Fibroblast of villous mesenchyme (primary cell): ENCODE measurements around the gene RAB9A. TPM values are rescaled to one million over a fixed set of nuclear protein-coding genes. Genes with fewer than 3 reads are reported as not detected.

ENCODE experiments used
- DNase-seq: peaks from one replicate; pipeline ENCODE4 v3.0.0-alpha.2; 2010; ENCODE audit warnings: low read depth
- H3K4me3 ChIP-seq: 2 replicates; pipeline ENCODE4 v1.5.1; 2011; ENCODE audit warnings: low read depth, mild to moderate bottlenecking, low read length
- CTCF ChIP-seq: IDR thresholded peaks from 2 replicates; pipeline ENCODE4 v1.5.1; 2012; ENCODE audit warnings: low read depth, mild to moderate bottlenecking, low read length; ENCODE audit not compliant: insufficient read depth
- total RNA-seq: library from RNA; depleted of rRNA; stranded (reverse); fragments of >200 nt; gene quantifications from 2 replicates; pipeline ENCODE4 v1.2.3, GENCODE V29; 2012

The RAB9A gene
- total RNA-seq, 1 donor = 63.0 TPM

GRCh38 chrX:13650318-13650717 is 38.6 kb upstream of the RAB9A start:
- no peak for TF ChIP-seq CTCF
- no peak for DNase-seq
- H3K4me3 ChIP-seq = no peak overlapping the region

DNA sequence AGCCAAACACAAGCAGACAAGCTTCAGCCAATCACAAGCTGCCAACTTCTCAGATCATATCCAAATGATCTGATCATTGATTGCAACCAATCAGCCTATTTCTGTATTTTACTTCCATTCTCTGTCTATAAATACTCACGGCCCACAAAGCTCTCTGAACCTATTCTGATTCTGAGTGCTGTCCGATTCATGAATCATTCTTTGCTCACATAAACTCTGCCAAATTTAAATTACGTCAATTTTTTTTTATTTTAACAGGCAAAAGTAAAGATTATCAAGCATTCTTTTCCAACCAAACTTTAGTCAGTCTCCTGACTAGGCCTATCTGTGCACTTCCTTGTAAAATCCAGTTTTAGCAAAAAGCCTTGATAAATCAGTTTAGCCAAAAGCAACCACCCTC is 37.8 kb upstream of the RAB9A start:
- no peak for DNase-seq
- no peak overlapping the region for H3K4me3 ChIP-seq
- TF ChIP-seq CTCF = no peak

GRCh38 chrX:13652287-13652793 is 36.6 kb upstream of the RAB9A start:
- peak overlapping the region; percentile 63 for H3K4me3 ChIP-seq
- DNase-seq = peak; percentile 98
- no peak for TF ChIP-seq CTCF

DNA sequence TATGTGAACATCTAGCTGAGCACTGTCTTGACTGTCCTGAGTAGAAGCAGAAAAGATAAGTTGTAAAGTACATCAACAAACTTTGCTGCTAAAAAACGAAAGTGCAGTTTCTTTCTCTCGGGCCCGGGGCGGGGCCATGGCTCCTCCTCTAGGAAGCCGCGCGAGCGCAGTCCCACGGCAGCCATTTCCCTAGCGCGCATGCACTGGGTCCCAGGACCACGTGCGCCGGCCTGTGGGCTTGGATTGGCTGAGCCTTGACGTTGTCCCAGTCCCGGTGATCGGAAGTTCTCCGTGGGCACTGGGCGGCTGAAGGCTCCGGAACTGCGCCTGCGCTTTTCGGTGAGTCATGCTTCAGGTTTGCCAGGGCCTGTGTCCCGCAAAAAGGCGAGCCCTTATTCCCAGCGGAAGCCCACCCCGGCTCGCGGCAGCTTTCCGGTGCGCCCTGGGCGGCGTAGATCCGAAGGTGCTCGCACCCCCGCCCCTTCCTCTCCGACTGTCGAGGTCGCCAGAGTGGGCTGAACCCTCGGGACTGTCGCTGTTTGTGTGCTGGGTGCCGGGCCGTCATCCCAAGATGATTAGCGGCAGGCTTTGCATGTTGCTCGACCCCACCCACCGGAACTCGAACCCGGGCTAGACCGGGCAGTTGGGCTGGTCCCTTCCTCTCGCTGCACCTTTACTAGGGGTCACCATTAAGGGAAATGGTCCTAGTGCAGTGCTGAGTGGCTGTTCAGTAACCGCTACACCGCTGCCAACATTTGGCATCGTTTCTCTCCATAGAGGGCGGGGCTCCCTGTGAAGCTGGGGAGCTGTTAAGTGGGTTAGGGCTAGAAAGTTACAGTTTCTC is 35.9 kb upstream of the RAB9A start, which contains the start of gene TCEANC:
TSS of gene TCEANC (plus strand) at position 292 of the 844 bp plus-strand sequence. CDS start 9,368 bp downstream, outside the sequence.
- no peak for TF ChIP-seq CTCF
- DNase-seq = peak; percentile 98
- peak within 1 kb of the TSS; percentile 69 for H3K4me3 ChIP-seq

DNA sequence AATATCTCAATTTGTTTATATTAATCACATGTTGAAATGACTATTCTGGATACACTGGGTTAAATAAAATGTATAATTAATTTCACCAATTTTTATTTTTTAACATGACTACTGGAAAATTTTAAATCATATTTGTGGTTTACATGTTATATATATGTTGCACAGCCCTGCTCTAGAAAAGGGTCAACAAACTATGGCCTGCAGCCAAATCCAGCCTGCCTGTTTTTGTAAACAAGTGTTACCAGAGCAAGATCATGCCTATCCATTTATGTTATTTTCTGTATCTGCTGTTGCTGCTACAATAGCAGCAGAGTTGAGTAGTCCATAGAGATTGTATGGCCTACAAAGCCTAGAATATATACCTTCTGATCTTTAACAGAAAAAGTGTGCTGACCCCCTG is 34.8 kb upstream of the RAB9A start:
- no peak for TF ChIP-seq CTCF
- no peak for DNase-seq
- no peak overlapping the region for H3K4me3 ChIP-seq

DNA sequence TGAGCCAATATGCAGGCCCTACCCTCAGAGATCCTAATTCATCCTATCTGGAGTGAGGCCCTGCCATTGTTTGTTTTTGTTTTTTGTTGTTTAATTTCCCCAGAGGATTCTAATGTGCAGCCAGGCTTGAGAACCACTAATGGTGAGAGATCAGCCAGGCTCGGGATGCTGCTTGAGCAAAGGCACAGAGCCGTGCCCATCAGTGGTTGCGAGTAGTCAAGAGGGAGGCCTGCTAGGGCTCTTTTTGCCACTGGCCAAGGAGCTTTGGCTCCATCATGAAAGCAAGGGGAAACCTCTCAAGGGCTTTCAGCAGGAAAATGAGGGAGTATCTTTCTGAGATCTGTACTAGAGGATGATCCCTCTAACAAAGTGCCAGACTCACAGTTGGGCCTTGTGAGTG is 33.3 kb upstream of the RAB9A start:
- no peak for TF ChIP-seq CTCF
- no peak for DNase-seq
- H3K4me3 ChIP-seq = no peak overlapping the region
